OCI-LY1 (cell line): ENCODE results near the gene RSPH6A.
A peak's percentile ranks its signal among the peaks of the same experiment; 100 is the strongest.

Experiments used
- H2AFZ ChIP-seq: fragments of 200-600 bp; sonication (generic), shearing (Covaris generic); 2 replicates; pipeline ENCODE4 v1.6.0; 2014; ENCODE audit warnings: antibody characterized with exemption, mild to moderate bottlenecking, low read length
- H3F3A ChIP-seq: fragments of 200-600 bp; sonication (generic), shearing (Covaris generic); 2 replicates; pipeline ENCODE4 v1.6.0; 2014; ENCODE audit warnings: mild to moderate bottlenecking, antibody characterized with exemption, low read length, moderate library complexity; ENCODE audit not compliant: insufficient read depth
- H3K27ac ChIP-seq: fragments of 200-600 bp; sonication (generic); 2 replicates; pipeline ENCODE4 v1.5.1; 2014; ENCODE audit warnings: low read length, mixed run types, mild to moderate bottlenecking, low read depth; ENCODE audit not compliant: poor library complexity, severe bottlenecking
- H3K27me3 ChIP-seq: fragments of 200-600 bp; sonication (generic); 2 replicates; pipeline ENCODE4 v1.6.0; 2014; ENCODE audit warnings: antibody characterized with exemption, mild to moderate bottlenecking, low read length, moderate library complexity; ENCODE audit not compliant: insufficient read depth
- H3K36me3 ChIP-seq: fragments of 200-600 bp; sonication (generic); 2 replicates; pipeline ENCODE4 v1.6.1; 2014; ENCODE audit warnings: mild to moderate bottlenecking, antibody characterized with exemption, low read length, moderate library complexity, mixed read lengths; ENCODE audit not compliant: insufficient read depth
- H3K4me1 ChIP-seq: fragments of 200-600 bp; sonication (generic); 2 replicates; pipeline ENCODE4 v1.5.1; 2014; ENCODE audit warnings: mild to moderate bottlenecking, low read length, moderate library complexity; ENCODE audit not compliant: insufficient read depth, severe bottlenecking
- H3K4me2 ChIP-seq: fragments of 200-600 bp; sonication (generic), shearing (Covaris generic); 2 replicates; pipeline ENCODE4 v1.6.1; 2014; ENCODE audit warnings: low read length
- H3K4me3 ChIP-seq: fragments of 200-600 bp; sonication (generic); 2 replicates; pipeline ENCODE4 v1.5.1; 2014; ENCODE audit warnings: low read length, low read depth, mild to moderate bottlenecking, mixed read lengths; ENCODE audit not compliant: poor library complexity, severe bottlenecking
- H3K79me2 ChIP-seq: fragments of 200-600 bp; shearing (Covaris generic); 2 replicates; pipeline ENCODE4 v1.6.1; 2016; ENCODE audit warnings: mixed run types, low read length, mixed read lengths; ENCODE audit not compliant: insufficient read depth
- H3K9ac ChIP-seq: fragments of 200-600 bp; sonication (generic), shearing (Covaris generic); 2 replicates; pipeline ENCODE4 v1.6.1; 2014; ENCODE audit warnings: mild to moderate bottlenecking, low read length, mixed read lengths
- H3K9me2 ChIP-seq: fragments of 200-600 bp; sonication (generic), shearing (Covaris generic); 2 replicates; pipeline ENCODE4 v1.6.1; 2014; ENCODE audit warnings: low read depth, mild to moderate bottlenecking, low read length, mixed read lengths
- H3K9me3 ChIP-seq: fragments of 200-600 bp; shearing (Covaris generic); 2 replicates; pipeline ENCODE4 v1.6.1; 2014; ENCODE audit warnings: low read length, mixed read lengths
- H4K20me1 ChIP-seq: fragments of 200-600 bp; sonication (generic), shearing (Covaris generic); 2 replicates; pipeline ENCODE4 v1.6.0; 2016; ENCODE audit warnings: mild to moderate bottlenecking, low read length; ENCODE audit not compliant: insufficient read depth
- CTCF ChIP-seq: fragments of 200-600 bp; sonication (generic), shearing (Covaris generic); IDR thresholded peaks from 2 replicates; pipeline ENCODE4 v1.5.1; 2017; ENCODE audit warnings: mild to moderate bottlenecking, antibody characterized with exemption, low read length, moderate library complexity, mixed read lengths
- EZH2 ChIP-seq: fragments of 200-600 bp; sonication (generic), shearing (Covaris generic); IDR thresholded peaks from 2 replicates; pipeline ENCODE4 v1.8.0; 2017; ENCODE audit warnings: borderline replicate concordance, mixed run types, mild to moderate bottlenecking, antibody characterized with exemption, low read length, moderate library complexity, mixed read lengths

Gene RSPH6A

GRCh38 chr19:45772130-45772840, 42.8 kb downstream of the RSPH6A start:
- peak overlapping the region; percentile 8; the same call in 1 of the 2 replicates for H3K9ac ChIP-seq
- H3K27ac ChIP-seq = peak overlapping the region; percentile 77
- peak overlapping the region; percentile 21; the same call in 1 of the 2 replicates for H3K4me2 ChIP-seq

GRCh38 chr19:45771311-45771933, 43.7 kb downstream of the RSPH6A start:
- H3F3A ChIP-seq = no peaks in the 10 kb centered on the region
- H3K9ac ChIP-seq = peak overlapping the region; percentile 39; the same call in 1 of the 2 replicates
- H3K4me3 ChIP-seq = peak overlapping the region; percentile 62
- no peaks in the 10 kb centered on the region for H3K36me3 ChIP-seq
- H4K20me1 ChIP-seq = no peaks in the 10 kb centered on the region
- TF ChIP-seq CTCF (no peak), EZH2 (no peak)
- H3K9me3 ChIP-seq = no peaks in the 10 kb centered on the region
- H3K27ac ChIP-seq = no peak overlapping the region
- H2AFZ ChIP-seq = no peak overlapping the region
- H3K27me3 ChIP-seq = no peaks in the 10 kb centered on the region; the same call in 1 of the 2 replicates
- peak overlapping the region; percentile 86 for H3K4me2 ChIP-seq
- H3K9me2 ChIP-seq = no peaks in the 10 kb centered on the region
- H3K4me1 ChIP-seq = peaks cover 34% of the 10 kb centered on the region
- H3K79me2 ChIP-seq = no peaks in the 10 kb centered on the region

More at GRCh38 chr19:45772130-45772840, 42.8 kb downstream of the RSPH6A start:
- H3F3A ChIP-seq = no peaks in the 10 kb centered on the region
- H3K27me3 ChIP-seq = no peaks in the 10 kb centered on the region
- H4K20me1 ChIP-seq = no peaks in the 10 kb centered on the region
- H3K4me3 ChIP-seq = no peak overlapping the region
- no peaks in the 10 kb centered on the region for H3K79me2 ChIP-seq
- no peaks in the 10 kb centered on the region for H3K9me3 ChIP-seq
- H3K4me1 ChIP-seq = peaks cover 34% of the 10 kb centered on the region
- H2AFZ ChIP-seq = no peak overlapping the region
- no peak for TF ChIP-seq EZH2
- no peak for TF ChIP-seq CTCF
- H3K9me2 ChIP-seq = no peaks in the 10 kb centered on the region
- H3K36me3 ChIP-seq = 0 out of 2 replicates have a peak, but pooled peaks cover 3% of the 10 kb centered on the region

GRCh38 chr19:45770192-45771101, 44.7 kb downstream of the RSPH6A start:
- Histone ChIP-seq H3K27ac (peak overlapping the region; percentile 58), H3F3A (no peaks in the 10 kb centered on the region)

More at GRCh38 chr19:45770192-45771101, 44.7 kb downstream of the RSPH6A start:
- no peaks in the 10 kb centered on the region; the same call in 1 of the 2 replicates for H3K27me3 ChIP-seq
- no peaks in the 10 kb centered on the region for H3K79me2 ChIP-seq
- no peaks in the 10 kb centered on the region for H4K20me1 ChIP-seq
- H3K9me2 ChIP-seq = no peaks in the 10 kb centered on the region
- TF ChIP-seq CTCF (peak; percentile 87), EZH2 (no peak)
- peak overlapping the region; percentile 51 for H3K9ac ChIP-seq
- no peaks in the 10 kb centered on the region for H3K9me3 ChIP-seq
- H3K4me3 ChIP-seq = peak overlapping the region; percentile 62
- peak overlapping the region; percentile 86 for H3K4me2 ChIP-seq
- H2AFZ ChIP-seq = no peak overlapping the region
- peaks cover 34% of the 10 kb centered on the region for H3K4me1 ChIP-seq
- no peaks in the 10 kb centered on the region for H3K36me3 ChIP-seq
